SKM-1 (cell line): ENCODE measurements around the gene NUP210L.
"Not testable (repeated sequence)": the region's sequence is repeated elsewhere in the genome, so short reads cannot be mapped to it uniquely, and the experiment has no call there.

Source experiments
- DNase-seq: peaks from one replicate; lab custom pipeline; 2025; ENCODE audit not compliant: unreplicated experiment; lab: John Stamatoyannopoulos, UW

NUP210L gene

DNA sequence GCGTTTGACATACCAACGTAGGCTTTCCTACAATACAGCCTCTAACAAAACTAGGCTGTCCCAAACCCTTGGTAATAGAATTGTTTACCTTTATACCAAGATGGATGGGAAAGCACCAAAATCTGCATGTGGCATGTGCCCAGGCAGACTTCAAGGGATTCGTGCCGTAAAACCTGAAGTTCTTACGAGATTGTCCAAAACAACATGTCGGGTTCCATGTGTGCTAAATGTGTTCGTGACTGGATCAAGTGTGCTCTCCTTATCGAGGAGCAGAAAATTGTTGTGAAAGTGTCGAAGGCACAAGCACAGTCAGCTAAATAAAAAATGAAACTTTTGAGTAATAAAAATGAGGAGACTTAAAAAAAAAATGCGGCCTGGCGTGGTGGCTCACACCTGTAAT is 159.2 kb downstream of the NUP210L start:
- no peak for DNase-seq

DNA sequence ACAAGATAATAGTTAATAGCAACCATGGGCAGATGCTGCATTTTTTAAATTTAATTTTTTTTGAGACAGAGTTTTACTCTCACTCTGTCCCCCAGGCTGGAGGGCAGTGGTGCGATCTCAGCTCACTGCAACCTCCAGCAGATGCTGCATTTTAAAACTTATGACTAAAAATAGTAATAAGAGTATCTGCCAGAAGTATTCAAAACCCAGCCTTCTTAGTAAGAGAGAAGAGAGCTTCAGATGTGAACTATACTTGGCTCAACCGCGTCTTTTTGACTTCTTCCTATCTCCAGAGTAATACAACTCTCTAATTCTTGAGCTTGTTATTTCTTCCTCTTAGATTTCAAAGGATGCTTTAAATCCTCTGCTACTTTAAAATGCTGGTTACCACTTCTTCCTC is 159.7 kb downstream of the NUP210L start:
- no peak for DNase-seq

DNA sequence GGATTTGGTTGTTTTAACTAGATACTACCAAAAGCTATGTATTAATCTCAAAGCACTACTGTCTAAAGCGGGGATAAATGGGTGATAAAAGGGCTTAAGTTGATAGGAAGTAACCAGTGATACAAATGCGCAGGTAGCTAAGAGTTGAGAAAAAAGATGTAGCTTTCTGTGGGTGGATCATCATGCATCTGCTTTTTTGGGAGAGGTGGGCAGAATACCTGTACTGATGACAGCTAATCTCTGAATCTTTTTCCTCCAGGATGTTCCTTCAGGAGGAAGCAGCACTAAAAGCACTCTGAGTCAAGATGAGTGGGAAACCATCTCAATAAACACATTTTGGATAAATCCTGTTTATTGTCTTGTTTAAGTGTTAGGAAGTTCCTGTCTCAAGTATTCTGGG is 163.1 kb downstream of the NUP210L start:
- no peak for DNase-seq

DNA sequence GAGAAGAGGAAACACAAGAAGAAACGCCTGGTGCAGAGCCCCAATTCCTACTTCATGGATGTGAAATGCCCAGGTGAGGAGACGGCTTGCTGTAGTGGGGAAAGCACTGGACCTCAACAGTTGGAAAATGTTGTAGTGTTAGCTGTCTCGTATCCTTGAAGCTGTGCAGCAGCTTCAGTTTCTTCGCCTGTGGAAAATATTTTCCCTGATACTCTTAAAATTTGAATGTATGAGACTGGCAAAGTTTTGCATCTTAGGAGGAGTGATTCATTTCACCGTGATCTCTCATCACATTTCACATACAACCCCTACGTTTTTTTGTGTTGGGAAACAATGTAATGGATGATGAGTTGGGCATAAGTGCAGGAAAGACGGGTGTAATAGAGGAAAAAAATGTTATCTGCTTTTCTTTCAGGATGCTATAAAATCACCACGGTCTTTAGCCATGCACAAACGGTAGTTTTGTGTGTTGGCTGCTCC is 163.7 kb downstream of the NUP210L start:
- no peak for DNase-seq

- DNase-seq: peak; percentile 100
Measured at GRCh38 chr1:153990468-153991150, 164.3 kb downstream of the NUP210L start, which contains the start of gene RPS27. Gene RPS27, plus strand, starts transcription at chr1:153990762. Its CDS starts 35 bp downstream, at chr1:153990797.

- no peak for DNase-seq
Measured at GRCh38 chr1:153987621-153988020, 167.3 kb downstream of the NUP210L start.

- DNase-seq: no peak
Measured at GRCh38 chr1:153985941-153986761, 168.7 kb downstream of the NUP210L start, which contains the start of gene RAB13. Gene RAB13, minus strand, starts transcription at chr1:153986339. Its CDS starts 103 bp downstream, at chr1:153986236.

DNA sequence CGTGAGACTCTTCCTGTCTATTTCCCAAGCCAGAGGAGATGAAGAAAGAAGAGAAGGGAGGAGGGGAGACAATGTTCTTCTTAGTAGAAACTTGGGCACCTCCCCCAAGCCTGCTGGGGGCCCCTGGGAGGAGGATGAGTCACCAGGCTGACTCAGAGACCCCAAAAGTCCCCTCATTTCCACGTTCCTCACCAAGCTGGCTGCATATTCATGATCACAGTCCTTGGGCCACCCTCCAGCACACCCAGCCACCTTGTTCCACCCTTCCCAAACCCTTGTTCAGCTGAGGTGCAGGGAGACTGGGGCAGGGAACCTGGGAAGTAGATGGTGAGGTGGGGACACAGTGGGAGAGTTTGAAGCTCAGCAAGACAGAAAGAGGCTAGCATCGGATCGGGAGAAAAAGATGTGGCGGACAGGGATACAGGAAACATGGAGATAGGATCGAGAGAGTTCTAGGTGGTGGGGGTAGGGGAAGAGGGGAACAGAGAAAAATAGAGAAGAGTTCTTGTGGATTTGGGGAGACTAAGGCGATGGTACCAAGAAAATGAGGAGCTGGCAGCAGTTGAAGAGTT is 169.4 kb downstream of the NUP210L start:
- DNase-seq: no peak

- no peak for DNase-seq
Measured at GRCh38 chr1:153984123-153984894, 170.6 kb downstream of the NUP210L start.

- DNase-seq: not testable (repeated sequence)
Measured at GRCh38 chr1:153981735-153982134, 173.1 kb downstream of the NUP210L start.

DNA sequence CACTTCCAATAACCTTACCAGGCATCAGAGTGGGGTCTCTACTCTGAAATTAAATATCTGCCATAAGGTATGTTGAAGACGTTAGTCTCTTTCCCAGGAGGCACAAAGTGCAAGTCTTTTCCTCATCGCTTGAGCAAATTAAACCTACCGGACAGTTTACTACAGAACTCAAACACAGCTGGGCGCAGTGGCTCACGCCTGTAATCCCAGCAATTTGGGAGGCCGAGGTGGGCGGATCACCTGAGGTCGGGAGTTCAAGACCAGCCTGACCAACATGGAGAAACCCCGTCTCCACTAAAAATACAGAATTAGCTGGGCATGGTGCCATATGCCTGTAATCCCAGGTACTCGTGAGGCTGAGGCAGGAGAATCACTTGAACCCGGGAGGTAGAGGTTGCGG is 175.8 kb downstream of the NUP210L start:
- DNase-seq: not testable (repeated sequence)

DNA sequence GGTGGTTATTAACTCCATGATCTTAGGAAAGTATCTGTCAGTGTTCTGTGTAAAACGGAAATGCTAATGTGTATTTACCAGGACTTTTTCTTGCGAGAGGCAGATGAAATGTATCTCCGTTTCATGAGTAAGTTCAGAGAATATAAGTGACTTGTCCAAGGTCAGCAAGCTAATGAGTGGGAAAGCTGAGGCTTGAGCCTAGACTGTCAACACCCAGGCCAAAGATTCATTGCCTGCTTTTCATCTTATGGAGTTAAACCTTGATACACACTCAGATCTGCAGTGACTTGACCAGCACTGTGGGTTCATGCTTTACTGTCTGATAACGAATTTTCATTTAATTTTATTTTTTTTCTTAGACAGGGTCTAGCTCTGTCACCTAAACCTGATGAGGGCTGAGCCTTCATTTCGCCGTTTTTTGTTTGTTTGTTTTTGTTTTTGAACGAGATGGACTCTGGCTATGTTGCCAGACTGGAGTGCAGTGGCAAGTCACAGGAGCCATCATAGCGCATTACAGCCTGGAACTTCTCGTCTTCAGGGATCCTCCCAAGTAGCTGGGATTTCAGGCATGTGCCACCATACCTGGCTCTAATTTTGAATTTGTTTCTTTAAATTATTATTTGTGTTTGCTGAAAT is 176.5 kb downstream of the NUP210L start:
- DNase-seq: no peak

DNA sequence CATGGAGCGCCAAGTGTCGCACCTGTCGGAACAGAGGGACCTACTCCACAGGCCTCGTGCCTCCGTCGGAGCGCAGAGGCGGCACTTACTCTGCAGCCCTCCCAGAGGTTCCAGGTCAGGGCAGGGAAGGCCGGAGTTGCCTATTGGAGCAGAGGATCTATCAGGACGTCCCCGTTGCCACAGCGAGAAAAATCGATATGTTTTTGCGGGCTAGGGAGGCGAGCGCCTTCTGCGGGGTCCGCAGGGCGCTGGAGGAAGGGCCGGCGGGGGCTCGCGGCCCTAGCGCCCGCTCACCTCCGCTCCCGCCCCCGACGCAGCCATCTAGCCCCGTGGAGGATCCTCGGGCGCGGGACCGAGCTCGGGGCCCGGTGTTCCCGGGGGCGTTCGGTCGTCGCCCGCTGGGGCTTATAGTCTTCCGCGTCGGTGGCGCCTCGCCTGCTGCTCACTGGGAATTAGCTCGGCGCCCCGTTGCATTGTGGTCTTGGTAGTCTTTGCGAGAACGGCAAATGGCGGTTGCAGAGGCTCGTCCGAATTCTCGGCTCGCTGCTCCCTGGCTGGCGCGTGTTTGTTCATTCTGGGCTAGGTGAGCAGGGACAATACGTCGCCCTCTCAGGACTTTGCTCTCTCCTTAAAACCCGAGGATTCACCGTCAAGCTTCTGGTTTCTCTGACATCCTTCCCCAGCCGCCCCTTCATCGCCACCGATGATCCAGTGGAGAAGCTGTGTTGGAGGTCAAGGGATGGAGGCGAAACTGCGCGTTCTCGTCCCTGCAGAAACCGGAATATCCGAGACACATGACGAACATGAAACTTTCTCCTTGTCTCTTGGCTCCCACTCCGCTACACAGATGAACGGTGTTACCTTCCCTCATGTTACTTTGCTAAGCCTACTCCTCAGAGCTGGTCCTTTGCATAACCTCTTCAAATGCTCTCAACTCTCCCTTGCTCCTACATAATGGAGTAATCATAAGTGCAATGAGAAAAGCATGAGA is 177.3 kb downstream of the NUP210L start, which contains the start of gene JTB:
TSS of gene JTB (minus strand) at position 425 of the 991 bp plus-strand sequence. CDS start at position 3, 422 bp downstream.
- peak; percentile 85 for DNase-seq

GRCh38 chr1:153976819-153977249 is 178.0 kb downstream of the NUP210L start:
- no peak for DNase-seq

DNA sequence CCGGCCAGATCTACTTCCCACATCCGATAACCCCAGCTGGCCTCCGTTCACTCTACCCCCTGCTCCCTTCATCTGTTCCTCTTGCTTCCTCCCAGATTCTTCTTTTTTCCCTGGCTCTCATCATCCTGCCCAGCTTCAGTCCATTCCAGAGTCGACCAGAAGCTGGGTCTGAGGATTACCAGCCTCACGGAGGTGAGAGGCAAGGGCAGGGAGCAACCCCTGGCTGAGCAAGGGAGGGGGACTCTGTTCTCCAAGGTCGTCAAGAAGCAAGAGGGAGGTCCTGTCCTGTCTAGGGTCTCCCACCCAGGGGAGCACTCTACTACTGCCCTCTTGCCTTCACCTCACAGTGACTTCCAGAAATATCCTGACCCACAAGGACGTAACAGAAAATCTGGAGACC is 181.3 kb downstream of the NUP210L start:
- DNase-seq: no peak

GRCh38 chr1:153973071-153973470 is 181.8 kb downstream of the NUP210L start:
- no peak for DNase-seq

DNA sequence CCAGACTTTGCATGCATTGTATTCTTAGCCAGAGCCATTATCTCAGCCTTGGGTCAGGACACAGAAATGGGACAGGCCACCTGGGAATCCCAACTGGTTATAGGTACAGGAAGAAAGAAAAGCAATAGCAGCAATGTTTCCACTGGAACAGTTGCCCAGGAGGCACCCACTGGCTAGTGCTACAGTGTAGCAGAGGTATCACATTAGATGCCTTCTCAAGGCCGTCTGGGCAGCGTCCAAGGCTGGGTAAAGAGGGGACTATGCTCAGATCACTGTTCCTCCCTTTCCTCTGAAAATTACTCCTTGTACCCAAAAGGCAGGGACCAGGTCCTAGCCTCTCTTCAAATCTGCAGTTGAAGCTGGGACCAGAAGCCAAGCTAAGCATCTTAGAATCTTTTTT is 184.5 kb downstream of the NUP210L start:
- DNase-seq: no peak

DNA sequence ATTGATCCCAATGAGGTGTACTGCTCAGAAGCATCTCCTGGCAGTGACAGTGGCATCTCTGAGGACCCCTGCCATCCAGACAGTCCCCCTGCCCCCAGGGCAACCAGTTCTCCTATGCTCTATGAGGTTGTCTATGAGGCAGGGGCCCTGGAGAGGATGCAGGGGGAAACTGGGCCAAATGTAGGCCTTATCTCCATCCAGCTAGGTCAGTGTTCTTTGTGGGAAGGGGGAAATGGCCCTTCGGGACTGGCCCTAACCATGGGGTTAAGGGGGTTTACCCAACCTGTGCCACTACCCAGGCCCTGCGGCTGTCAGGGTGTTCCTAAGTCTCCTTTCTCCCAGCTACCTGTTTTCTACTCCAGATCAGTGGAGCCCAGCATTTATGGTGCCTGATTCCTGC is 185.9 kb downstream of the NUP210L start:
- no peak for DNase-seq

- no peak for DNase-seq
Measured at GRCh38 chr1:153968408-153968807, 186.5 kb downstream of the NUP210L start.
